Upper lobe of right lung (tissue), 1 donor: Measurements from ENCODE around the gene CPAMD8. TPM values are rescaled to one million over a fixed set of nuclear protein-coding genes. Genes with fewer than 3 reads are reported as not detected.
A peak's percentile ranks its signal among the peaks of the same experiment; 100 is the strongest.

ENCODE experiments used
- ATAC-seq: fragments of 200-7000 bp; cut with Tn5 transposase; one replicate; pipeline ENCODE4 v1.9.1; 2020; ENCODE audit warnings: mild to moderate bottlenecking, moderate library complexity
- DNase-seq: peaks from one replicate; pipeline ENCODE4 v3.0.0-alpha.2; 2020
- H3K27ac ChIP-seq: fragments of 200-600 bp; one replicate; pipeline ENCODE4 v1.8.0; 2022
- H3K27me3 ChIP-seq: fragments of 200-600 bp; one replicate; pipeline ENCODE4 v1.8.0; 2022; ENCODE audit warnings: mild to moderate bottlenecking
- H3K36me3 ChIP-seq: fragments of 200-600 bp; one replicate; pipeline ENCODE4 v1.8.0; 2022
- H3K4me1 ChIP-seq: fragments of 200-600 bp; one replicate; pipeline ENCODE4 v1.8.0; 2022
- H3K4me3 ChIP-seq: fragments of 200-600 bp; one replicate; pipeline ENCODE4 v1.8.0; 2022; ENCODE audit warnings: mild to moderate bottlenecking
- H3K9me3 ChIP-seq: fragments of 200-600 bp; one replicate; pipeline ENCODE4 v1.8.0; 2022
- CTCF ChIP-seq: fragments of 200-600 bp; IDR thresholded peaks from one replicate; pipeline ENCODE4 v1.8.0; 2022; ENCODE audit warnings: antibody characterized with exemption
- intact Hi-C: fragments of 100-400 bp; cut with DNase I; formaldehyde crosslinking; loops from one replicate; pipeline ENCODE4 v1.11.0; 2022
- total RNA-seq: library from RNA; stranded (reverse); fragmentation: NEBNext Ultra II Directional; extraction: Animal tissue kit (Norgen Biotek cat#: 25700); gene quantifications from one replicate; pipeline ENCODE4 v1.2.1, GENCODE V29; 2021
- donor health status: DM: no; HTN: yes; CAD: no; lungs with severe emphysema.

The CPAMD8 gene
- total RNA-seq, 1 donor from 2014 or later = 50.9 TPM

DNA sequence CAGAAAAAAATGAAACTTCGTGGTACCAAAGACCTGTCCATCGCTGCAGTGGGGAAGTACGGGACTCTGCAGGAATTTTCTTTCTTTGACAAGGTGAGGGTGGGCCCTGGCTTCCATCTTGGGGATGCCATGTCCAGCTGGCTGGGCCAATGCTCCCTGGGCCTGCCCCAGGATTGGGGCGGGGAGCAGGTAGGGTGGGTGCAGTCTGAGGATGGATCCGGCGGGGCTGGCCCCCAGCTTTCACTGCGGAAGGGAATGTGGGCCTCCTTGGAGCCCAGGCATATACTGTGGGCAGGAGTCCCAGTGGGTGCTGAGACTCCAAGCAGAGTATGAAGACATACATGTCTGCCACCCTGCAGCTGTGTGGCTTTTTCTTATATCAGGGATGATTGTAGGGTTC is 173.5 kb downstream of the CPAMD8 start:
- ATAC-seq = no peak
- Histone ChIP-seq H3K36me3 (peaks cover 76% of the 10 kb centered on the region), H3K9me3 (no peaks in the 10 kb centered on the region), H3K4me3 (no peak overlapping the region), H3K27me3 (no peaks in the 10 kb centered on the region), H3K27ac (no peak overlapping the region), H3K4me1 (no peaks in the 10 kb centered on the region)
- intact Hi-C loops = no loop called here
- no peak for TF ChIP-seq CTCF
- DNase-seq = no peak

DNA sequence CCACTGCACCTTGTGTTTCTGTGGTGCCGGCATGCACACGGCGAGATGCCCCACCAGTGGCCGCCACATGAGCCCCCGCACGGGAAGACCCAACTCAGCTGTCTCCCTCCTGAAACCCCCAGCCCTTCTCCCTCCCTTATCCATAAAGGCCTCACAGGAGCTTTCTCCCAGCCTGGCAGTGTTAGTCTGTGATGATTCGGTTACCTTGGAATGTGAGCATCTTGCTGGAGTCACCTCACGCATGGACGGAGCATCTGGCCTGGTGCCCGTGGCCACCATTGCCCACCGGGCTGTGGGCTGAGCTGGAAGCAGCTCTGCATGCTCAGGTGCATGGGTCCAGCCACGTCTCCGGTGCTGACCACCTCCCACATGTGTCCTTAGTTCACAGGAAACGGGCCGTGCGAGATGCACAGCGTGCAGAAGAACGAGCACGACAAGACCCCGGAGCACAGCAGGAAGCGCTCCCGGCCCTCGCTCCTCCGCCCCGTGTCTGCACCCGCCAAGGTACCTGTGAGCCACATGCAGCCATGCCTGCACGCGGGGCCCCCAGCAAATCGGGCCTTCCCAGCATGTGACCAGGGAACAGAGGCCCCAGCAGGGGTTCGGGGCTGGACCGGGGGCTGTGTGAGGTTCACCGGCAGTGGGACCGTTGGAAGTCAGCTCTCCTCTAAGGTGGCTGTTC is 175.4 kb downstream of the CPAMD8 start:
- Histone ChIP-seq H3K27me3 (no peaks in the 10 kb centered on the region), H3K9me3 (no peaks in the 10 kb centered on the region)

GRCh38 chr19:16850133-16850532 is 176.5 kb downstream of the CPAMD8 start:
- intact Hi-C loops = no loop called here
- Histone ChIP-seq H3K4me3 (no peak overlapping the region), H3K27me3 (no peaks in the 10 kb centered on the region), H3K9me3 (no peaks in the 10 kb centered on the region), H3K36me3 (peaks cover 94% of the 10 kb centered on the region), H3K27ac (no peak overlapping the region), H3K4me1 (no peaks in the 10 kb centered on the region)
- no peak for TF ChIP-seq CTCF
- DNase-seq = no peak
- ATAC-seq = no peak

More for the DNA sequence above, 175.4 kb downstream of the CPAMD8 start:
- no peak overlapping the region for H3K27ac ChIP-seq
- intact Hi-C loops = no loop called here
- no peak for DNase-seq
- no peak for ATAC-seq
- no peak overlapping the region for H3K4me3 ChIP-seq
- TF ChIP-seq CTCF = no peak
- H3K36me3 ChIP-seq = peaks cover 89% of the 10 kb centered on the region
- H3K4me1 ChIP-seq = no peaks in the 10 kb centered on the region

DNA sequence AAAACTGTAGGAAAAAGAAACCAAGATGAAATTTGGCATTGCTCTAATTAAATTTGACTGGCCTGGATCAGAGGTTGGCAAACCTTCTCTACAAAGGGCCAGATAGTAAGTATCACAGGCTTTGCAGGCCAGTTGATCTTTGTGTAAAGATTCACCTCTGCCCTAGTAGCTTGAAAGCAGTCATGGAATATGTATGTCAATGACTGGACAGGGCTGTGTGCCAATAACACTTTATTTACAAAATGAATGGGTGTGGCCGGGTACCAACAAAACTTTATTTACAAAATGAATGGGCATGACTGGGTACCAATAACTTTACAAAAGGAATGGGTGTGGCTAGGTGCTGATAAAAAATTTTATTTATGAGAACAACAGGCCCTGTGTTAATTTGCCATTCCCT is 177.4 kb downstream of the CPAMD8 start:
- Histone ChIP-seq H3K4me1 (no peaks in the 10 kb centered on the region), H3K27ac (no peak overlapping the region), H3K9me3 (no peaks in the 10 kb centered on the region), H3K36me3 (peaks cover 94% of the 10 kb centered on the region), H3K27me3 (no peaks in the 10 kb centered on the region), H3K4me3 (no peak overlapping the region)
- TF ChIP-seq CTCF = no peak
- ATAC-seq = no peak
- no peak for DNase-seq
- intact Hi-C loops = no loop called here

DNA sequence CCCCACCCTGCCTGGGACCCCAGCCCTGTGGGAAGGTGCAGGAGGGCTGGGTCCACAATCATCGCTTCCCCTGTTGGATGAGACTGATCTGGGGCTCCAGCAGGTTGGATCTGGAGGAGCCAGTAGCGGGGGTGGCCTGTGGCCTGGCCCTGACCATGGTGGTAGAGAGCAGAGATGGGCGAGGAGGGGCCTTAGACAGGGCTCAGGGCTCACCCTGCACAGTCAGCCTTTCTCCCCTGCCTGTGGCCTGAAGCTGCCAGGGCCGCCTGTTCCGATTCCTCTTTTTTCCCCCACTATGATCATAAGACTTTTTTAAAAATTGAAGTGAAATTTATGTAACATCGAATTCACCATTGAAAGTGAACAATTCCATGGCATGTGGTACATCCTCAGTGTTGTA is 179.2 kb downstream of the CPAMD8 start:
- TF ChIP-seq CTCF = no peak
- no peak overlapping the region for H3K4me3 ChIP-seq
- ATAC-seq = peak; percentile 83
- H3K36me3 ChIP-seq = peaks cover 95% of the 10 kb centered on the region
- H3K27ac ChIP-seq = no peak overlapping the region
- intact Hi-C loops = no loop called here
- H3K9me3 ChIP-seq = no peaks in the 10 kb centered on the region
- H3K4me1 ChIP-seq = no peaks in the 10 kb centered on the region
- DNase-seq = no peak
- H3K27me3 ChIP-seq = no peaks in the 10 kb centered on the region

DNA sequence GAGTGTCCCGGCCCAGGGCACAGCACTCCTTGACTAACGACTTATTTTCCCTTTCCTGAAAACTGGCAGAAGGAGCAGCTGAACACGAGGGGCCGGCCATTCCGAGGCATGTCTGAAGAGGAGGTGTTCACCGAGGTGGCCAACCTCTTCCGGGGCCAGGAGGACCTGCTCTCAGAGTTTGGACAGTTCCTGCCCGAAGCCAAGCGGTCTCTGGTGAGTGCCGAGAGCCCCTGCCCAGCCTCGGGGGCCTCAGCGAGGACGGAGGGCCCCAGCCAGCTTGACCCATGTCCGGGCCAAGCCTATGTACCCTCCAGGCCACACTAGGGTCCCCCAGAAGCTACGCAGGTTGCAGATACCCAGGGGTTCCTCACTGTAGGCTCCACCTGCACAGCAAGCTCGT is 179.7 kb downstream of the CPAMD8 start:
- H3K4me1 ChIP-seq = no peaks in the 10 kb centered on the region
- no peak overlapping the region for H3K27ac ChIP-seq
- intact Hi-C loops = no loop called here
- H3K4me3 ChIP-seq = no peak overlapping the region
- no peak for ATAC-seq
- peaks cover 95% of the 10 kb centered on the region for H3K36me3 ChIP-seq
- no peak for TF ChIP-seq CTCF
- no peak for DNase-seq
- no peaks in the 10 kb centered on the region for H3K27me3 ChIP-seq
- no peaks in the 10 kb centered on the region for H3K9me3 ChIP-seq
